Activated T-cell treated with anti-CD3 and anti-CD28 coated beads, Interleukin-2, amount 50 U/mL, for 72 hours (primary cell): ENCODE measurements around the gene PRCD. TPM values are rescaled to one million over a fixed set of nuclear protein-coding genes. Genes with fewer than 3 reads are reported as not detected.
A peak's percentile ranks its signal among the peaks of the same experiment; 100 is the strongest.
"Not testable (repeated sequence)": the region's sequence is repeated elsewhere in the genome, so short reads cannot be mapped to it uniquely, and the experiment has no call there.

Source experiments
- ATAC-seq, 2 donors: fragments of 150-1000 bp; cut with Tn5 transposase; replicated peaks in 1 of 2; 2 replicates each; pipeline ENCODE4 v1.10.0; 2021; ENCODE audit warnings: moderate library complexity in 2 of 2, mild to moderate bottlenecking in 1 of 2
- DNase-seq, 2 donors: peaks; one replicate each; pipeline ENCODE4 v3.0.0; 2021 to 2022; ENCODE audit warnings: mixed read lengths in 1 of 2
- H3K27ac Mint-ChIP-seq: one replicate; pipeline ENCODE4 v1.8.0; 2022; ENCODE audit warnings: mild to moderate bottlenecking, moderate library complexity, mixed read lengths
- H3K27me3 Mint-ChIP-seq: one replicate; pipeline ENCODE4 v1.8.0; 2022; ENCODE audit warnings: low read depth, mixed read lengths
- H3K36me3 Mint-ChIP-seq, 2 donors: one replicate each; pipeline ENCODE4 v1.8.0; 2022; ENCODE audit warnings: mixed read lengths in 2 of 2, mild to moderate bottlenecking in 1 of 2; ENCODE audit not compliant: insufficient read depth in 2 of 2
- H3K4me1 Mint-ChIP-seq: one replicate; pipeline ENCODE4 v1.8.0; 2022; ENCODE audit warnings: low read depth, mixed read lengths
- H3K4me3 Mint-ChIP-seq, 2 donors: one replicate each; pipeline ENCODE4 v1.8.0; 2022; ENCODE audit warnings: mild to moderate bottlenecking in 2 of 2, mixed read lengths in 2 of 2, moderate library complexity in 2 of 2
- H3K9me3 Mint-ChIP-seq, 2 donors: one replicate each; pipeline ENCODE4 v1.8.0; 2022; ENCODE audit warnings: mixed read lengths in 2 of 2
- total RNA-seq, 2 donors: library from RNA; stranded (reverse); gene quantifications; one replicate each; pipeline ENCODE4 v1.2.3, GENCODE V29; 2022

The PRCD gene
- total RNA-seq, 2 donors from 2014 or later: 1.1 to 1.5 TPM

GRCh38 chr17:76553178-76553908 lies 13.5 kb downstream of the PRCD start:
- Mint-ChIP-seq H3K27ac (no peak overlapping the region), H3K9me3 (no peaks in the 10 kb centered on the region), H3K4me3 (no peak overlapping the region), H3K36me3 (peaks cover 10 to 11% of the 10 kb centered on the region in 2 donors), H3K27me3 (no peaks in the 10 kb centered on the region), H3K4me1 (peaks cover 37% of the 10 kb centered on the region)
- DNase-seq: no peak
- no peak for ATAC-seq

GRCh38 chr17:76554131-76554530 lies 14.3 kb downstream of the PRCD start:
- peaks cover 45% of the 10 kb centered on the region for H3K4me1 Mint-ChIP-seq
- ATAC-seq (no peak), DNase-seq (no peak)
- no peaks in the 10 kb centered on the region for H3K27me3 Mint-ChIP-seq
- H3K4me3 Mint-ChIP-seq: no peak overlapping the region
- H3K9me3 Mint-ChIP-seq: no peaks in the 10 kb centered on the region
- no peak overlapping the region for H3K27ac Mint-ChIP-seq
- peaks cover 10 to 14% of the 10 kb centered on the region in 2 donors for H3K36me3 Mint-ChIP-seq

- Mint-ChIP-seq H3K9me3 (no peaks in the 10 kb centered on the region), H3K27ac (peak overlapping the region; percentile 99), H3K27me3 (no peaks in the 10 kb centered on the region), H3K36me3 (peaks cover 17 to 24% of the 10 kb centered on the region in 2 donors), H3K4me3 (peak overlapping the region; percentile 99), H3K4me1 (peaks cover 65% of the 10 kb centered on the region)
- peak; percentile 52 to 55 for DNase-seq
- peak; percentile 30 to 35 for ATAC-seq
Observed at GRCh38 chr17:76556765-76557367, 17.0 kb downstream of the PRCD start.

- ATAC-seq (peak; percentile 87 to 94), DNase-seq (peak; percentile 95 to 97)
- Mint-ChIP-seq H3K4me3 (peak overlapping the region; percentile 99), H3K27me3 (no peaks in the 10 kb centered on the region), H3K9me3 (no peaks in the 10 kb centered on the region), H3K4me1 (peaks cover 71% of the 10 kb centered on the region), H3K27ac (peak overlapping the region; percentile 99), H3K36me3 (peaks cover 18 to 28% of the 10 kb centered on the region in 2 donors)
Observed at GRCh38 chr17:76557368-76558197, 17.7 kb downstream of the PRCD start.

GRCh38 chr17:76558198-76559095 lies 18.6 kb downstream of the PRCD start:
- no peaks in the 10 kb centered on the region for H3K27me3 Mint-ChIP-seq
- H3K4me1 Mint-ChIP-seq: peaks cover 80% of the 10 kb centered on the region
- H3K9me3 Mint-ChIP-seq: no peaks in the 10 kb centered on the region
- peak overlapping the region; percentile 99 for H3K27ac Mint-ChIP-seq
- peak overlapping the region; percentile 99 for H3K4me3 Mint-ChIP-seq
- ATAC-seq (peak; percentile 46 to 65), DNase-seq (peak; percentile 38 to 47)
- H3K36me3 Mint-ChIP-seq: peaks cover 18 to 32% of the 10 kb centered on the region in 2 donors

GRCh38 chr17:76559460-76559859 lies 19.6 kb downstream of the PRCD start:
- peak overlapping the region; percentile 99 for H3K27ac Mint-ChIP-seq
- peaks cover 82% of the 10 kb centered on the region for H3K4me1 Mint-ChIP-seq
- DNase-seq, H3K27me3 Mint-ChIP-seq, ATAC-seq, H3K9me3 Mint-ChIP-seq: not testable (repeated sequence)
- H3K4me3 Mint-ChIP-seq: peak overlapping the region; percentile 99
- H3K36me3 Mint-ChIP-seq: peaks cover 18 to 33% of the 10 kb centered on the region in 2 donors

- peak in 1 of 2 donors; percentile 4 for ATAC-seq
- Mint-ChIP-seq H3K4me1 (peaks cover 84% of the 10 kb centered on the region), H3K9me3 (no peaks in the 10 kb centered on the region), H3K27ac (peak overlapping the region; percentile 92), H3K27me3 (no peaks in the 10 kb centered on the region), H3K4me3 (peak overlapping the region; percentile 99), H3K36me3 (peaks cover 19 to 38% of the 10 kb centered on the region in 2 donors)
- no peak for DNase-seq
Observed at GRCh38 chr17:76560036-76560876, 20.4 kb downstream of the PRCD start.

GRCh38 chr17:76560877-76561221 lies 21.0 kb downstream of the PRCD start:
- H3K27ac Mint-ChIP-seq: peak overlapping the region; percentile 92
- H3K4me3 Mint-ChIP-seq: peak overlapping the region; percentile 99

GRCh38 chr17:76561332-76561731 lies 21.5 kb downstream of the PRCD start:
- peaks cover 87% of the 10 kb centered on the region for H3K4me1 Mint-ChIP-seq
- peak overlapping the region; percentile 92 for H3K27ac Mint-ChIP-seq
- no peaks in the 10 kb centered on the region for H3K27me3 Mint-ChIP-seq
- ATAC-seq (no peak), DNase-seq (no peak)
- peaks cover 20 to 49% of the 10 kb centered on the region in 2 donors for H3K36me3 Mint-ChIP-seq
- no peaks in the 10 kb centered on the region for H3K9me3 Mint-ChIP-seq
- H3K4me3 Mint-ChIP-seq: peak overlapping the region; percentile 99

More at GRCh38 chr17:76560877-76561221, 21.0 kb downstream of the PRCD start:
- Mint-ChIP-seq H3K9me3 (no peaks in the 10 kb centered on the region), H3K4me1 (peaks cover 86% of the 10 kb centered on the region), H3K36me3 (peaks cover 20 to 44% of the 10 kb centered on the region in 2 donors), H3K27me3 (no peaks in the 10 kb centered on the region)
- DNase-seq (no peak), ATAC-seq (no peak)

- Mint-ChIP-seq H3K36me3 (peaks cover 20 to 50% of the 10 kb centered on the region in 2 donors), H3K27ac (peak overlapping the region; percentile 92), H3K4me3 (peak overlapping the region; percentile 99), H3K4me1 (peaks cover 87% of the 10 kb centered on the region), H3K27me3 (no peaks in the 10 kb centered on the region), H3K9me3 (no peaks in the 10 kb centered on the region)
- no peak for DNase-seq
- no peak for ATAC-seq
Observed at GRCh38 chr17:76561799-76562268, 22.0 kb downstream of the PRCD start.

GRCh38 chr17:76562734-76563148 lies 22.9 kb downstream of the PRCD start:
- Mint-ChIP-seq H3K4me3 (peak overlapping the region; percentile 37 to 65), H3K4me1 (peaks cover 86% of the 10 kb centered on the region), H3K27me3 (no peaks in the 10 kb centered on the region), H3K36me3 (peaks cover 15 to 42% of the 10 kb centered on the region in 2 donors), H3K27ac (peak overlapping the region; percentile 83), H3K9me3 (no peaks in the 10 kb centered on the region)
- peak; percentile 23 to 34 for ATAC-seq
- no peak for DNase-seq
